ENCODE results near the gene NDUFAF8.

DNA sequence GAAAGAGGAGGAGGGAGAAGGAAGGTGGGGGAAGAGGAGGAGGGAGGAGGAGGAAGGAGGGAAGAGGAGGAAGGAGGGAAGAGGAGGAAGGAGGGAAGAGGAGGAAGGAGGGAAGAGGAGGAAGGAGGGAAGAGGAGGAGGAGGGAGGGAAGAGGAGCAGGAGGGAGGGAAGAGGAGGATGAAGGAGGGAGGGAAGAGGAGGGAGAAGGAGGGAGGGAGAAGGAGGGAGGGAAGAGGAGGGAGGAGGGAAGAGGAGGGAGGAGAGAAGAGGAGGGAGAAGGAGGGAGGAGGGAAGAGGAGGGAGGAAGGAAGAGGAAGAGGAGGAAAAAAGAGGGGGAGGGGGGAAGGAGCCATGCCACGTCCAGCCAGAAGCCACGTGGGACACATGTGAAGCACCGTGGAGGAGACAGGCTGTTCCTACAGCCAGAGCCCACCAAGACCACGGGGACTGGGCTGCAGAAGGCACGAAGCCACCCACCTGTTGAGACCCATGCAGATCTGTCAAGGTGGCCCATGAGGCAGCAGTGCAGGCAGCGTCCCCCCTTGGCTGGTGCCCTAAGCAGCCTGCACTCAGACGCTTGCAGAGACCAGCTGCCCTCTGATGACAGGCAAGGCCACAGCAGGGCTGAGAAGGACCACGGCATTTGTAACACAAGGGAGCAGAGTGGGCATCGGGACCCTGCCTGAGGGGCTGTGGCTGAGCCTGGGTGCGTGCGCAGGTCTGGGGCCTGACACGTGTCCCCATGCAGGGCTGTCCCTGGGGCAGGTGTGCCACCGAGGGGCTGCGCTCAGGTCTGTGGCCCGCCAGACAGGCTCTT lies 10.3 kb downstream of the NDUFAF8 start:
- no peak for TF ChIP-seq POLR2AphosphoS5 (IDR thresholded peaks at IDR 0.05; ENCODE audit: low read depth, low read length)
- no peak for TF ChIP-seq SIN3A (IDR thresholded peaks at IDR 0.05; ENCODE audit: borderline replicate concordance, insufficient read depth, low read length)
- TF ChIP-seq TAF1 (IDR thresholded peaks at IDR 0.05; ENCODE audit: borderline replicate concordance, insufficient read depth, low read length): no peak
- no peak for TF ChIP-seq REST (IDR thresholded peaks at IDR 0.05; ENCODE audit: insufficient read depth in 1 of 2, low read depth in 2 of 2, low read length in 2 of 2)
